ENCODE results near the gene C1orf232. TPM values are rescaled to one million over a fixed set of nuclear protein-coding genes. Genes with fewer than 3 reads are reported as not detected.
A peak's percentile ranks its signal among the peaks of the same experiment; 100 is the strongest.

The C1orf232 gene
- polyA plus RNA-seq, 3 donors: not detected

DNA sequence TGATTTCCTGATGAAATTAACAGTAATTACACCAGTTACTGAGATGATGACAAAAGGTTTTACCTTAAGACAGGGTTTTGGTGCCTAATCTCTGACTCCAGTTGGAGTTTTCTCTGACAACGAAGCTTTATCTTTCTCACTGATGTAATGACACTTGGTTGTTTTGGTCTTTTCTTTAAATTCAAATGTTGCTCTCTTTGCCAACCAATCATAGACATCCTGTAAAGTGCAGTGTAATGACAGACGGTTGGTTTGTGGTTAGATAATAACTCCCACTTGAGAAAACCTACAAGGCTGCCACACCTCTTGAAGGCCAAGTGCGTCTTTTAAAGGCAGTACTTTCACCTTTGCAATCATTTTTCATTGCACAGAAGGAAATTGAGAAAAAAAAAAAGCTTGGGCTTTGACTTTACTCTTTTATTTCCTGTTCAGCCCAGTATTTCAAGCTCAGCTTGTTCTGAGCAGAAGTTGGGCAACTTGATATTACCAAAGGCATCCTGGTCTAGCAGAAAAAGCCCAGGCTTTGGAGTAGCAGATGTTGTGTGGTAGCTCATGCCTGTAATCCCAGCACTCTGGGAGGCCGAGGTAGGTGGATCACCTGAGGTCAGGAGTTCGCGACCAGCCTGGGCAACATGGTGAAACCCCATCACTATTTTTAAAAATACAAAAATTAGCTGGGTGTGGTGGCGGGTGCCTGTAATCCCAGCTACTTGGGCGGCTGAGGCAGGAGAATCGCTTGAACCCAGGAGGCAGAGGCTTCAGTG lies 42.3 kb downstream of the C1orf232 start:
- TF ChIP-seq, protein P1, sequence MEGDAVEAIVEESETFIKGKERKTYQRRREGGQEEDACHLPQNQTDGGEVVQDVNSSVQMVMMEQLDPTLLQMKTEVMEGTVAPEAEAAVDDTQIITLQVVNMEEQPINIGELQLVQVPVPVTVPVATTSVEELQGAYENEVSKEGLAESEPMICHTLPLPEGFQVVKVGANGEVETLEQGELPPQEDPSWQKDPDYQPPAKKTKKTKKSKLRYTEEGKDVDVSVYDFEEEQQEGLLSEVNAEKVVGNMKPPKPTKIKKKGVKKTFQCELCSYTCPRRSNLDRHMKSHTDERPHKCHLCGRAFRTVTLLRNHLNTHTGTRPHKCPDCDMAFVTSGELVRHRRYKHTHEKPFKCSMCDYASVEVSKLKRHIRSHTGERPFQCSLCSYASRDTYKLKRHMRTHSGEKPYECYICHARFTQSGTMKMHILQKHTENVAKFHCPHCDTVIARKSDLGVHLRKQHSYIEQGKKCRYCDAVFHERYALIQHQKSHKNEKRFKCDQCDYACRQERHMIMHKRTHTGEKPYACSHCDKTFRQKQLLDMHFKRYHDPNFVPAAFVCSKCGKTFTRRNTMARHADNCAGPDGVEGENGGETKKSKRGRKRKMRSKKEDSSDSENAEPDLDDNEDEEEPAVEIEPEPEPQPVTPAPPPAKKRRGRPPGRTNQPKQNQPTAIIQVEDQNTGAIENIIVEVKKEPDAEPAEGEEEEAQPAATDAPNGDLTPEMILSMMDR (IDR thresholded peaks at IDR 0.05): no peak
- Histone ChIP-seq H4K20me1 (ENCODE audit: insufficient read depth, low read length) (no peaks in the 10 kb centered on the region), H3K27ac (ENCODE audit: low read depth in 1 of 2, low read length in 2 of 2) (peak overlapping the region; percentile 69 to 77), H3K4me3 (replicated peaks in 1 of 3; ENCODE audit: low read depth in 2 of 3, low read length in 3 of 3) (peak overlapping the region in 2 of 3 experiments; percentile 26 to 62), H2AFZ (ENCODE audit: insufficient read depth, low read depth, low read length, poor library complexity, severe bottlenecking) (peak overlapping the region; percentile 51), H3K4me2 (replicated peaks; ENCODE audit: extremely low read depth, low read length, poor library complexity, severe bottlenecking) (peak overlapping the region; percentile 77), H3K9ac (ENCODE audit: insufficient read depth, low read length, poor library complexity, severe bottlenecking) (peak overlapping the region; percentile 11), H3K79me2 (ENCODE audit: insufficient read depth, low read length) (peaks cover 30% of the 10 kb centered on the region), H3K4me1 (ENCODE audit: control insufficient read depth in 1 of 2, insufficient read depth in 2 of 2, low read length in 2 of 2) (peaks cover 61 to 74% of the 10 kb centered on the region in 2 donors), H3K27me3 (ENCODE audit: control insufficient read depth in 2 of 2, insufficient read depth in 2 of 2, low read length in 2 of 2) (no peaks in the 10 kb centered on the region), H3K9me3 (replicated peaks in 1 of 2; ENCODE audit: control insufficient read depth in 1 of 2, insufficient read depth in 1 of 2, low read length in 2 of 2) (no peaks in the 10 kb centered on the region), H3K36me3 (replicated peaks in 1 of 2; ENCODE audit: control insufficient read depth in 1 of 2, insufficient read depth in 2 of 2, low read length in 2 of 2) (no peaks in the 10 kb centered on the region)
- H3K27ac Mint-ChIP-seq: peak overlapping the region; percentile 70 to 90 (median 84)
- DNase-seq: peak; percentile 36 to 63 (median 57)
- H3K27me3 Mint-ChIP-seq (ENCODE audit: low read depth in 3 of 3): no peaks in the 10 kb centered on the region
- 53% methylated on average over 4 of the region's 9 CpGs for WGBS (ENCODE audit: insufficient coverage)
- peaks cover 0 to 2% (median 0%) of the 10 kb centered on the region in 7 donors for H3K9me3 Mint-ChIP-seq
- H3K4me3 Mint-ChIP-seq: peak overlapping the region; percentile 62 to 71
- peaks cover 3 to 5% of the 10 kb centered on the region in 2 donors for H3K36me3 Mint-ChIP-seq
- intact Hi-C loops (cut with micrococcal nuclease): loop anchor here in 1 of 2 donors (2.0 kb wide), 1 partner anchor 16 kb away; the partner anchor contains the start of gene PDIK1L
- H3K4me1 Mint-ChIP-seq: peaks cover 68% of the 10 kb centered on the region

DNA sequence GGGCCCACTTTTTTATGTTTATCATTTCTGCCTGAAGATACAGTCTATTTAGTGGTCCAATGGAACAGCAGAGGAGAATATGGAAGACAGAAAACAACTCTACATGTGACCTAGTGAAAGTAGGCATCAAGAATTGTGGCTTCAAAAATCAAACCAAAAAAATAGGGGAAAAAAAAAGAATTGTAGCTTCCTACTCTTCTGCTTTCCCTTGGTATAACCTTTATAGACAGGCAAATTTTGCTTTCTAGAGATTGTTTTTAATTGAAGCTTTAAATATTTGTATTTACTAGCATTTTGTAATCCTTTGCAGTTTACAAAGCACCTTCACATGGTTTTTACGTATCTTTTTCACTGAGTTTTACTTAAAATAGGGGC lies 42.8 kb downstream of the C1orf232 start:
- H3K36me3 ChIP-seq (replicated peaks in 1 of 2; ENCODE audit: control insufficient read depth in 1 of 2, insufficient read depth in 2 of 2, low read length in 2 of 2): no peaks in the 10 kb centered on the region
- H2AFZ ChIP-seq (ENCODE audit: insufficient read depth, low read depth, low read length, poor library complexity, severe bottlenecking): peak overlapping the region; percentile 51
- intact Hi-C loops (cut with micrococcal nuclease): loop anchor here in 1 of 2 donors (2.0 kb wide), 1 partner anchor 15 kb away; the partner anchor contains the start of gene PDIK1L
- H3K4me3 ChIP-seq (replicated peaks in 1 of 3; ENCODE audit: low read depth in 2 of 3, low read length in 3 of 3): peak overlapping the region in 1 of 3 experiments; percentile 62
- TF ChIP-seq, protein P1 (IDR thresholded peaks at IDR 0.05): no peak
- H3K27ac ChIP-seq (ENCODE audit: low read depth in 1 of 2, low read length in 2 of 2): peak overlapping the region in 1 of 2 donors; percentile 77
- peak overlapping the region; percentile 77 for H3K4me2 ChIP-seq (replicated peaks; ENCODE audit: extremely low read depth, low read length, poor library complexity, severe bottlenecking)
- peaks cover 3 to 5% of the 10 kb centered on the region in 2 donors for H3K36me3 Mint-ChIP-seq
- H3K27ac Mint-ChIP-seq: peak overlapping the region; percentile 73 to 90 (median 84)
- H3K4me1 ChIP-seq (ENCODE audit: control insufficient read depth in 1 of 2, insufficient read depth in 2 of 2, low read length in 2 of 2): peaks cover 65 to 79% of the 10 kb centered on the region in 2 donors
- H3K9me3 Mint-ChIP-seq: peaks cover 0 to 2% (median 0%) of the 10 kb centered on the region in 7 donors
- peaks cover 34% of the 10 kb centered on the region for H3K79me2 ChIP-seq (ENCODE audit: insufficient read depth, low read length)
- DNase-seq: no peak
- H3K4me1 Mint-ChIP-seq: peaks cover 68% of the 10 kb centered on the region
- H3K9me3 ChIP-seq (replicated peaks in 1 of 2; ENCODE audit: control insufficient read depth in 1 of 2, insufficient read depth in 1 of 2, low read length in 2 of 2): no peaks in the 10 kb centered on the region
- no peaks in the 10 kb centered on the region for H3K27me3 ChIP-seq (ENCODE audit: control insufficient read depth in 2 of 2, insufficient read depth in 2 of 2, low read length in 2 of 2)
- H4K20me1 ChIP-seq (ENCODE audit: insufficient read depth, low read length): no peaks in the 10 kb centered on the region
- H3K9ac ChIP-seq (ENCODE audit: insufficient read depth, low read length, poor library complexity, severe bottlenecking): no peak overlapping the region
- peak overlapping the region in 1 of 2 donors; percentile 71 for H3K4me3 Mint-ChIP-seq
- no CpG with 5 or more reads among the region's 1 CpG for WGBS (ENCODE audit: insufficient coverage)
- H3K27me3 Mint-ChIP-seq (ENCODE audit: low read depth in 3 of 3): no peaks in the 10 kb centered on the region
